Left lung (tissue), 10 donors: ENCODE measurements around the gene OPALIN. TPM values are rescaled to one million over a fixed set of nuclear protein-coding genes. Genes with fewer than 3 reads are reported as not detected.

ENCODE experiments used
- ATAC-seq: fragments of 200-7000 bp; cut with Tn5 transposase; one replicate; pipeline ENCODE4 v1.9.1; 2020; ENCODE audit warnings: moderate library complexity
- DNase-seq, 4 donors: peaks; one replicate each; pipeline ENCODE4 v3.0.0-alpha.2; 2013 to 2020
- H3K27ac ChIP-seq, 2 donors: fragments of 200-600 bp; sonication (generic) in 1 of 2; one replicate each; pipeline versions ENCODE4 v1.5.0 to v1.8.0; 2020 to 2021
- H3K27me3 ChIP-seq, 2 donors: fragments of 200-600 bp; sonication (generic) in 1 of 2; one replicate each; pipeline versions ENCODE4 v1.5.0 to v1.8.0; 2020 to 2021
- H3K36me3 ChIP-seq, 2 donors: fragments of 200-600 bp; sonication (generic) in 1 of 2; one replicate each; pipeline versions ENCODE4 v1.5.0 to v1.8.0; 2020 to 2021
- H3K4me1 ChIP-seq, 2 donors: fragments of 200-600 bp; one replicate each; pipeline ENCODE4 v1.8.0; 2021
- H3K4me3 ChIP-seq, 2 donors: fragments of 200-600 bp; sonication (generic) in 1 of 2; one replicate each; pipeline versions ENCODE4 v1.5.0 to v1.8.0; 2020 to 2021; ENCODE audit warnings: mild to moderate bottlenecking in 1 of 2
- H3K9me3 ChIP-seq, 2 donors: fragments of 200-600 bp; sonication (generic) in 1 of 2; one replicate each; pipeline versions ENCODE4 v1.5.0 to v1.8.0; 2020 to 2021
- CTCF ChIP-seq, 2 donors: fragments of 200-600 bp; sonication (generic) in 1 of 2; IDR thresholded peaks; one replicate each; pipeline versions ENCODE4 v1.5.0 to v1.8.0; 2021; ENCODE audit warnings: antibody characterized with exemption in 2 of 2
- intact Hi-C, 2 donors: fragments of 100-400 bp; cut with DNase I; formaldehyde crosslinking; loops; one replicate each; pipeline versions ENCODE4 v1.11.2 to v1.14.2; 2022
- polyA plus RNA-seq, 6 donors: library from polyadenylated mRNA; unstranded; fragments of 120-200 nt; gene quantifications; one replicate each; pipeline ENCODE4 v1.2.1, GENCODE V29; 2013; ENCODE audit not compliant: insufficient read length in 6 of 6
- total RNA-seq, 2 donors: library from RNA; stranded (reverse); fragmentation: NEBNext Ultra II Directional; extraction: Animal tissue kit (Norgen Biotek cat#: 25700); gene quantifications; one replicate each; pipeline ENCODE4 v1.2.1, GENCODE V29; 2021
- donor health status: DM: no; HTN: yes; CAD: no.
- donor health status: DM: no; HTN: no; CAD: no.

OPALIN gene
- total and polyA plus RNA-seq, 8 donors = not detected

GRCh38 chr10:96306516-96306915 lies 52.3 kb downstream of the OPALIN start:
- H3K4me3 ChIP-seq = no peak overlapping the region
- intact Hi-C loops = no loop called here
- TF ChIP-seq CTCF (IDR thresholded peaks at IDR 0.05) = no peak
- ATAC-seq = peak; percentile 54
- peak in 2 of 4 donors; percentile 68 to 76 for DNase-seq
- H3K4me1 ChIP-seq = peaks cover 0 to 8% of the 10 kb centered on the region in 2 donors
- no peak overlapping the region for H3K27ac ChIP-seq
- no peaks in the 10 kb centered on the region for H3K36me3 ChIP-seq
- no peaks in the 10 kb centered on the region for H3K9me3 ChIP-seq
- H3K27me3 ChIP-seq = no peaks in the 10 kb centered on the region

GRCh38 chr10:96305019-96305418 lies 53.8 kb downstream of the OPALIN start:
- no peaks in the 10 kb centered on the region for H3K27me3 ChIP-seq
- H3K4me1 ChIP-seq = peaks cover 0 to 8% of the 10 kb centered on the region in 2 donors
- no peak overlapping the region for H3K27ac ChIP-seq
- TF ChIP-seq CTCF (IDR thresholded peaks at IDR 0.05) = no peak
- no peak for DNase-seq
- no peaks in the 10 kb centered on the region for H3K36me3 ChIP-seq
- intact Hi-C loops = no loop called here
- H3K9me3 ChIP-seq = no peaks in the 10 kb centered on the region
- H3K4me3 ChIP-seq = no peak overlapping the region
- no peak for ATAC-seq

GRCh38 chr10:96304230-96304629 lies 54.6 kb downstream of the OPALIN start, which contains the start of gene DNTT:
DNTT (plus strand) TSS chr10:96304434; CDS start chr10:96304498, 64 bp downstream.
- Histone ChIP-seq H3K36me3 (no peaks in the 10 kb centered on the region), H3K9me3 (no peaks in the 10 kb centered on the region), H3K4me1 (peaks cover under 1 to 8% of the 10 kb centered on the region in 2 donors), H3K27me3 (no peaks in the 10 kb centered on the region), H3K4me3 (no peak within 1 kb of the TSS), H3K27ac (no peak within 1 kb of the TSS)
- DNase-seq (no peak), ATAC-seq (no peak)
- intact Hi-C loops = no loop called here
- TF ChIP-seq CTCF (IDR thresholded peaks at IDR 0.05) = no peak

- ATAC-seq (no peak), DNase-seq (no peak)
- peaks cover 3 to 5% of the 10 kb centered on the region in 2 donors for H3K4me1 ChIP-seq
- no peak overlapping the region for H3K4me3 ChIP-seq
- no peak overlapping the region for H3K27ac ChIP-seq
- H3K9me3 ChIP-seq = no peaks in the 10 kb centered on the region
- H3K36me3 ChIP-seq = no peaks in the 10 kb centered on the region
- no peaks in the 10 kb centered on the region for H3K27me3 ChIP-seq
- intact Hi-C loops = no loop called here
- TF ChIP-seq CTCF (IDR thresholded peaks at IDR 0.05) = no peak
Measured at GRCh38 chr10:96301616-96302015, 57.2 kb downstream of the OPALIN start.

- no peak for TF ChIP-seq CTCF (IDR thresholded peaks at IDR 0.05)
- no peak overlapping the region for H3K27ac ChIP-seq
- no peaks in the 10 kb centered on the region for H3K36me3 ChIP-seq
- intact Hi-C loops = no loop called here
- H3K9me3 ChIP-seq = no peaks in the 10 kb centered on the region
- H3K4me1 ChIP-seq = peaks cover 0 to 3% of the 10 kb centered on the region in 2 donors
- no peaks in the 10 kb centered on the region for H3K27me3 ChIP-seq
- DNase-seq (no peak), ATAC-seq (no peak)
- no peak overlapping the region for H3K4me3 ChIP-seq
Measured at GRCh38 chr10:96299383-96299782, 59.4 kb downstream of the OPALIN start.
